SJSA1 (cell line): ENCODE measurements around the gene RCE1. TPM values are rescaled to one million over a fixed set of nuclear protein-coding genes. Genes with fewer than 3 reads are reported as not detected.
A peak's percentile ranks its signal among the peaks of the same experiment; 100 is the strongest.

ENCODE experiments used
- DNase-seq, 2 experiments: peaks; one replicate each; pipeline ENCODE4 v3.0.0-alpha.2; 2015 to 2020; ENCODE audit warnings: low spot score in 2 of 2, low read depth in 1 of 2
- H3K27ac ChIP-seq: fragments of 250-450 bp; sonication (Bioruptor Pico); 2 replicates; pipeline ENCODE4 v1.5.1; 2020; ENCODE audit warnings: mild to moderate bottlenecking, moderate library complexity
- H3K27me3 ChIP-seq: fragments of 250-450 bp; sonication (Bioruptor Pico); replicated peaks from 2 replicates; pipeline ENCODE4 v1.5.1; 2020; ENCODE audit warnings: mild to moderate bottlenecking, moderate library complexity
- H3K36me3 ChIP-seq: fragments of 250-450 bp; sonication (Bioruptor Pico); 2 replicates; pipeline ENCODE4 v1.5.1; 2020; ENCODE audit warnings: mild to moderate bottlenecking
- H3K4me1 ChIP-seq: fragments of 250-450 bp; sonication (Bioruptor Pico); replicated peaks from 2 replicates; pipeline ENCODE4 v1.6.1; 2021; ENCODE audit warnings: mild to moderate bottlenecking
- H3K4me3 ChIP-seq: fragments of 250-450 bp; sonication (Bioruptor Pico); 2 replicates; pipeline ENCODE4 v1.5.1; 2020; ENCODE audit warnings: mild to moderate bottlenecking
- H3K9me3 ChIP-seq: fragments of 250-450 bp; sonication (Bioruptor Pico); replicated peaks from 2 replicates; pipeline ENCODE4 v1.5.1; 2020; ENCODE audit warnings: mild to moderate bottlenecking
- total RNA-seq: library from RNA; depleted of rRNA; stranded (reverse); fragments of >200 nt; shearing (Covaris generic); gene quantifications from 2 replicates; pipeline ENCODE4 v1.2.3, GENCODE V29; 2014

RCE1 gene
- total RNA-seq, 1 experiment from 2014 or later: 75.0 TPM

GRCh38 chr11:66849501-66850234 is 6.4 kb downstream of the RCE1 start:
- H3K36me3 ChIP-seq: peaks cover 65% of the 10 kb centered on the region
- H3K9me3 ChIP-seq: no peaks in the 10 kb centered on the region
- no peak overlapping the region for H3K4me3 ChIP-seq
- H3K4me1 ChIP-seq: peaks cover 2% of the 10 kb centered on the region
- no peak for DNase-seq
- H3K27ac ChIP-seq: no peak overlapping the region
- no peaks in the 10 kb centered on the region for H3K27me3 ChIP-seq

DNA sequence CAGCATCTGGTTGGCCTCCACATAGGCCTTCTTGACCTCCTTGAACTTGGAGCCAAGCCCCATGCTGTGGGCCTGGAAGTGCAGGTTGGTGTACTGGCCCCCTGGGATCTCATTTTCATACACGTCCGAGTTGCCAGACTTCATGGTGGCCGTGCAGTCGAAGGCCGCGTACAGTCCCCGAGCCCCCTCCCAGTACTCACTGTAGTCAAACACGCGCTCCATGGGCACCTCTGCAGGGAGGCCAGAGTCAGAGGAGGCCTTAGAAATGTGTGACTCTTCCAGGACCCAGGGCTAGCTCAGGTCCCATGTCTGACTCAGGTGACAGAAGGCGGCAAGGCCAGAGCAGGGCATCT is 7.0 kb downstream of the RCE1 start:
- peaks cover under 1% of the 10 kb centered on the region for H3K4me1 ChIP-seq
- no peaks in the 10 kb centered on the region for H3K9me3 ChIP-seq
- no peak overlapping the region for H3K4me3 ChIP-seq
- no peak overlapping the region for H3K27ac ChIP-seq
- H3K36me3 ChIP-seq: peaks cover 60% of the 10 kb centered on the region
- DNase-seq: no peak
- H3K27me3 ChIP-seq: no peaks in the 10 kb centered on the region

DNA sequence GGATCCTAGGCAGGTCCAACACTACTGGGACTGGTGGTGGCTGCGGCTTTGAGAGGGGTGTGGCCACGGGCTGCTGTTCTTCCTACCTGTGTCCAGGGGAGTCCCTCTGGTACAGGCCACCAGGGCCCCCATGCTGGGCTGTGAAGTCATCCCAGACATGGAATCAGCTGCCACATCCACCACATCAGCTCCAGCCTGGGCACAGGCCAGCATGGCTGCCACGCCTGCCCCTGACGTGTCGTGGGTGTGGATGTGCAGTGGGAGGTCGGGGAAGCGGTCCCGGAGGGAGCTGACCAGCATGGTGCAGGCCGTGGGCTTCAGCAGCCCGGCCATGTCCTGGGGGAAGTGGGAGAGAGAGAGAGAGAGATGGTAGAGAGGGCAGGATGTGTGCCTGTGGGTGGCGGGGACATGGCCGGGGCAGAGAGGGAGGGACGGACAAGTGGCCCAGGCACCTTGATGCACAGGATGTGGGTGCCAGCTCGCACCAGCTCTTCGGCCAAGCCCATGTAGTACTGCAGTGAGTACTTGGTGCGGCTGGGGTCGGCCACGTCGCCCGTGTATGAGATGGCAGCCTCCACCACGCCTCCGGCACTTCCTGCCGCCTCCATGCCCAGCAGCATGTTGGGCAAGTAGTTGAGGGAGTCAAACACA is 7.5 kb downstream of the RCE1 start:
- H3K4me1 ChIP-seq: peaks cover 6% of the 10 kb centered on the region
- H3K27me3 ChIP-seq: no peaks in the 10 kb centered on the region
- H3K36me3 ChIP-seq: peaks cover 55% of the 10 kb centered on the region
- H3K4me3 ChIP-seq: no peak overlapping the region
- no peak for DNase-seq
- H3K27ac ChIP-seq: no peak overlapping the region
- no peaks in the 10 kb centered on the region for H3K9me3 ChIP-seq

DNA sequence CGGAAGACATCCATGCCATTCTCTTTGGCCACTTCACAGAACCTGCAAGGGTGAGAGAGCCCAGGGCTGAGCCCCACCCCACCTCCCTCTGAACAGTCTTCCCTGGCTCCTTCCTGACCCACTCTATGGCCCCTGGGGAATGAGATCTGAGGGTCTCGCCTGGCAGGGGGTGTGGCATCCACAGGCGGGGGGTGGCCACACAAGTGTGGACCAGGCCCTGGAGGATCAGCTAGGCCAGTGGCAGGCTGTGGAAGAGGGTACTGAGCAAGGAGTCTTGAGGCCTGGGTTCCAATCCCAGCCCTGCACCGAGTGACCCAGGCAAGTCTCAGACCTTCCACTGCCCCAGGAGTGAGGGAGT is 8.0 kb downstream of the RCE1 start:
- peaks cover 9% of the 10 kb centered on the region for H3K4me1 ChIP-seq
- no peaks in the 10 kb centered on the region for H3K27me3 ChIP-seq
- H3K9me3 ChIP-seq: no peaks in the 10 kb centered on the region
- H3K36me3 ChIP-seq: peaks cover 50% of the 10 kb centered on the region
- no peak for DNase-seq
- no peak overlapping the region for H3K4me3 ChIP-seq
- no peak overlapping the region for H3K27ac ChIP-seq

GRCh38 chr11:66851698-66852465 is 8.6 kb downstream of the RCE1 start:
- no peak for DNase-seq
- no peaks in the 10 kb centered on the region for H3K27me3 ChIP-seq
- peaks cover 48% of the 10 kb centered on the region for H3K36me3 ChIP-seq
- no peak overlapping the region for H3K27ac ChIP-seq
- peaks cover 12% of the 10 kb centered on the region for H3K4me1 ChIP-seq
- peaks cover 2% of the 10 kb centered on the region; the same call in 1 of the 2 replicates for H3K9me3 ChIP-seq
- H3K4me3 ChIP-seq: no peak overlapping the region

- H3K4me3 ChIP-seq: no peak overlapping the region
- peaks cover 2% of the 10 kb centered on the region; the same call in 1 of the 2 replicates for H3K9me3 ChIP-seq
- no peaks in the 10 kb centered on the region for H3K27me3 ChIP-seq
- no peak overlapping the region for H3K27ac ChIP-seq
- peaks cover 47% of the 10 kb centered on the region for H3K36me3 ChIP-seq
- DNase-seq: peak in 1 of 2 experiments; percentile 58
- peaks cover 16% of the 10 kb centered on the region for H3K4me1 ChIP-seq
Observed at GRCh38 chr11:66852466-66853241, 9.4 kb downstream of the RCE1 start.

DNA sequence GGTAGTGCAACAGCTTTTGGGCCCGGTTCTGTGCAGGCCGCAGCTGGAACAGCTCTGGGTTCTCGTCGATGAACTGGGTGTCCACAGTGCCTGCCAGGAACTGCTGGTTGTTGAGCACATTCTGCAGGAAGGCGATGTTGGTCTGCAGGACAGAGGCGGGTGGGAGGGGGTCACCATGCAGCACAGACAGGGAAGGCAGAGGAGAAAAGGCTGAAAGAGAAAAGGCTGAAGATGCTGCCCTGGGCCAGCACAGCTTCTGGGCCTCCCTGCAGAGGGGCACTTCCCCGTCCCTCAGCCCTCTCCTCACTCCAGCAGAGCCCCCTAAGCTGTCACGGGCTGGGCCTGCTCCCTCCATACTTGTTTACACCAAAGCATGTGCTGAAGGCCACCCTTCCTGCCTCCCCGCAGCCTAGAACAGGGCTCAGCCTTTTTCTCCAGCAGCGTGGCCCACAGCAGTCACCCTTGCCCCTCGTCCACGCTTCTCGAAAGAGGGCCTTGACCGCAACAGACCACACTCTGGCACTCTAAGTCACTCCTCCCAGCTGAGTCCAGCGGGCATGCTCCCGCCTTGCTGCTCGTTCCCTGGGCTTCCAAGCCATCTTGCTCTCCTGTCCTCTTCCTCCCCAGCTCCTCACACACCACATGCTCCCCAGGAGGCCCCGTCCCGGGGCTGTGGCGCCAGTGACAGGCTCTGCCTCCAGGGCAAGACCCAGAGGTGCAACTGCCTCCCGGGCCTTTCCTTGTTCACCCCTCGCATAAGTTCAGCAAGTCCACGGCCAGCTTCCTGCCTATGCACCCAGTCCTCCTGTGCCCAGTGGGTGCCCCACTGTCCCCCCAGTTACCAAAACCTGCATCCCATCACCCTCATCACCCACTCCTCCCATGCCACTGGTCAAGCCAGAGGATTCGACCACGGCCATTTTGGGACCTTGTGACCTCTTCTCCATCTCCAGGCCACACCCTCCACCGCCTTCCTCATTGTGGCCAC is 10.3 kb downstream of the RCE1 start:
- H3K36me3 ChIP-seq: peaks cover 47% of the 10 kb centered on the region
- no peak overlapping the region for H3K27ac ChIP-seq
- H3K9me3 ChIP-seq: peaks cover 2% of the 10 kb centered on the region; the same call in 1 of the 2 replicates
- peak in 1 of 2 experiments; percentile 56 for DNase-seq
- H3K4me3 ChIP-seq: no peak overlapping the region
- H3K27me3 ChIP-seq: no peaks in the 10 kb centered on the region
- H3K4me1 ChIP-seq: peaks cover 19% of the 10 kb centered on the region

DNA sequence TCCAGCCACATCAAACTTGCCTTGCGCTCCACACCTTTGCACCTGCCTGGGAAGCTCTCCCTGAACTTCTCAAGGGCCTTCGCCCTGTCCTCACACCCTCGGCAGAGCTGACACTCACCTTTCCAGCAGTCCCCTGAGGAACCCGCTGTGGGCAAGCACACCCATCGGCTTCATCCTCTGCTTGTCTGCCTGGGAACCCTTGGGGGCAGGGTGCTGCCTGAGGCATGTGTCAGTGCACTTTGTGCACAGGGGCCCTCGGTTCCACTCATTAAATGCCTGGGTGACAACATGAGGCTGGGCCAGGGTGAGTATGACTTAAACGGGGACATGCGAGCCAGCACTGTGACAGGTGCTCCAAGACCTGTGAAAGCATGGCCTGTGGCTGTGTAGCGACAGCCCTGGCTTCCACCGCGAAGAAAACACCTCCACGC is 11.0 kb downstream of the RCE1 start:
- Histone ChIP-seq H3K4me3 (no peak overlapping the region), H3K9me3 (peaks cover 2% of the 10 kb centered on the region; the same call in 1 of the 2 replicates), H3K27me3 (no peaks in the 10 kb centered on the region), H3K36me3 (peaks cover 47% of the 10 kb centered on the region), H3K27ac (no peak overlapping the region), H3K4me1 (peaks cover 19% of the 10 kb centered on the region)
- DNase-seq: peak in 1 of 2 experiments; percentile 50

DNA sequence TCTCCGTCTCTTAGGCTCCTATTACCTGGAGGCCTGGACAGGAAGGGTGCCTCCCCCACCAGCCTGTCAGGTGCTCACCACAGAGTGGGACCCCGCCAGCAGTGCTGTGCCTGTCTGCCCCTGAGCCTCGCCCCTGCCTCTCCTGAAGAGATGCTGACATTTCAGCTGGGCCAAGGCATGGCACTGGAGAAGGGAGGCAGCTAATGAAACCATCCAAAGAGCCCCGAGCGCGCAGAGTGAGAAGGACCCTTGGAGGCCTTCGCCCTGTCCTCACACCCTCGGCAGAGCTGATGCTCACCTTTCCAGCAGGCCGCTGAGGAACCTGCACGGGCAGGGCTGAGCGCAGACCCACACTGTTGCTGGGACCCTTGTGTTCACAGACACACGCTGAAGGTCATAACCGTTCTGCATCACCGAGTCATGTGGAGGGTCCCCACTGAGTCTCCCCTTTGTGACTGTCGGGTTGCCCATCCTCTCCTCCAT is 11.5 kb downstream of the RCE1 start:
- no peak overlapping the region for H3K4me3 ChIP-seq
- peaks cover 47% of the 10 kb centered on the region for H3K36me3 ChIP-seq
- no peaks in the 10 kb centered on the region for H3K27me3 ChIP-seq
- peaks cover 2% of the 10 kb centered on the region; the same call in 1 of the 2 replicates for H3K9me3 ChIP-seq
- peaks cover 19% of the 10 kb centered on the region for H3K4me1 ChIP-seq
- H3K27ac ChIP-seq: no peak overlapping the region
- DNase-seq: peak in 1 of 2 experiments; percentile 54

DNA sequence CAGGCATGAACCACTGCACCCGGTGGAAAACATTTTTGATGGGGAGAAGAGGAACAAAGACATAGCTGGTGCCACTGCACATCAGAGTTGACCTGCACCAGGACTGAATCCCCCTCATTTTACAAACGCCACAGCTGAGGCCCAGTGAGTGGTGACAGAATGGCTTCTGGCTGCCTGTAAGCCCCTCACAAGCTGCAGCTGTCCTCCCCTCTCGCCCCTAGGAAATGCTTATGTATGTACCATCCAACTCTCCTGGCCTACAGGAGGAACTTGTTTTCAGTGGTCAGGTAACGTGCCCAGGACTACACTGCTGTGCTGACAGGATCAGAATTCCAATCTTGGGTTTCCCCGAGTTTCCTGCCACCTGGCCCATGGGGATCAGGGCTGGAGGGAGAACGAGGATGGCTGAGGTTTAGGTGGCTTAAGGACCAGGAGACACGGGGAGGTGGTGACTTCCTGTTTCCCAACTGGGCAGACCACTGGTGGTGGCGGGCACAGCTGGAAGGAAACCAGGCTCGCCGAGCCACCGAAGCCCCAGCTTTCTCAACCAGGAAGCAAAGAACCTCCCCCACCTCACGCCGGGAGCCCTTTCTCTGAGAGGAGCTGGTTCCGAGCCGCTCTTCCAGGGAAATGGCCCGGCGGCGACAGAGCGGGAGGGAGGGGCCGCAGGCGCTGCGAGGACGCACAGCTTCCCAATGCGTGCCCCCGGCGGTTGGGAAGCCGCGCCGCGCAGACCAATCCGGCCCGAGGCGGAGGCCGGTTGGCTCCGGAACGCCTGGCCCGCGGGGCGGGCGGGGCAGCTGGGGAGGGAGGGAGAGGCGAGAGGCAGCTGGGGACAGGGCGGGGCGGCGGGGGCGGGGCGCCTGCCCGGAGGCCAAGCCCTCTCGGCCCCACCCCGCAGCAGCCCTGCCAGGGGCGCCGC is 12.6 kb downstream of the RCE1 start:
- no peaks in the 10 kb centered on the region for H3K27me3 ChIP-seq
- H3K36me3 ChIP-seq: peaks cover 48% of the 10 kb centered on the region
- peak; percentile 97 to 100 for DNase-seq
- H3K27ac ChIP-seq: peak overlapping the region; percentile 87
- H3K4me1 ChIP-seq: peaks cover 19% of the 10 kb centered on the region
- peaks cover 2% of the 10 kb centered on the region; the same call in 1 of the 2 replicates for H3K9me3 ChIP-seq
- H3K4me3 ChIP-seq: peak overlapping the region; percentile 87

- Histone ChIP-seq H3K9me3 (peaks cover 2% of the 10 kb centered on the region; the same call in 1 of the 2 replicates), H3K27me3 (no peaks in the 10 kb centered on the region), H3K4me3 (peak within 1 kb of the TSS; percentile 87), H3K4me1 (peaks cover 19% of the 10 kb centered on the region), H3K36me3 (peaks cover 52% of the 10 kb centered on the region), H3K27ac (peak within 1 kb of the TSS; percentile 87)
- peak; percentile 85 to 93 for DNase-seq
Observed at GRCh38 chr11:66856496-66857233, 13.4 kb downstream of the RCE1 start, which contains the start of gene LRFN4. Gene LRFN4 (plus strand): TSS chr11:66857064. CDS start chr11:66857745, 681 bp downstream.
